GM23338 (cell line): ENCODE results near the gene STX8.

ENCODE experiments used
- CREB1 ChIP-seq: fragments of 250-450 bp; sonication (Bioruptor Pico); IDR thresholded peaks from 2 replicates; pipeline ENCODE4 v1.5.0; 2020; ENCODE audit warnings: low read depth, mild to moderate bottlenecking, moderate library complexity
- EZH2 ChIP-seq: fragments of 200-600 bp; sonication (generic); IDR thresholded peaks from one replicate; pipeline ENCODE4 v1.8.0; 2017; ENCODE audit warnings: antibody characterized with exemption, mild to moderate bottlenecking, low read depth; ENCODE audit not compliant: unreplicated experiment
- POLR2AphosphoS5 ChIP-seq: IDR thresholded peaks from 2 replicates; pipeline ENCODE4 v1.6.1; 2016; ENCODE audit warnings: antibody characterized with exemption, low read depth
- REST ChIP-seq: IDR thresholded peaks from one replicate; pipeline ENCODE4 v1.6.1; 2018; ENCODE audit warnings: antibody characterized with exemption; ENCODE audit not compliant: unreplicated experiment
- ZNF114 ChIP-seq: fragments of 250-450 bp; sonication (Bioruptor Pico); IDR thresholded peaks from 2 replicates; pipeline ENCODE4 v1.5.0; 2020; ENCODE audit warnings: mild to moderate bottlenecking, moderate library complexity
- TF ChIP-seq, protein P1 (sequence below), 2 experiments: fragments of 200-600 bp in 1 of 2; sonication (generic) in 1 of 2; conservative IDR thresholded peaks; 2 replicates each; pipeline versions ENCODE4 v1.5.1 to v1.6.1; 2016 to 2017; ENCODE audit warnings: antibody characterized with exemption in 2 of 2, low read depth in 2 of 2, mild to moderate bottlenecking in 2 of 2, moderate library complexity in 1 of 2

- TF ChIP-seq, protein P1, sequence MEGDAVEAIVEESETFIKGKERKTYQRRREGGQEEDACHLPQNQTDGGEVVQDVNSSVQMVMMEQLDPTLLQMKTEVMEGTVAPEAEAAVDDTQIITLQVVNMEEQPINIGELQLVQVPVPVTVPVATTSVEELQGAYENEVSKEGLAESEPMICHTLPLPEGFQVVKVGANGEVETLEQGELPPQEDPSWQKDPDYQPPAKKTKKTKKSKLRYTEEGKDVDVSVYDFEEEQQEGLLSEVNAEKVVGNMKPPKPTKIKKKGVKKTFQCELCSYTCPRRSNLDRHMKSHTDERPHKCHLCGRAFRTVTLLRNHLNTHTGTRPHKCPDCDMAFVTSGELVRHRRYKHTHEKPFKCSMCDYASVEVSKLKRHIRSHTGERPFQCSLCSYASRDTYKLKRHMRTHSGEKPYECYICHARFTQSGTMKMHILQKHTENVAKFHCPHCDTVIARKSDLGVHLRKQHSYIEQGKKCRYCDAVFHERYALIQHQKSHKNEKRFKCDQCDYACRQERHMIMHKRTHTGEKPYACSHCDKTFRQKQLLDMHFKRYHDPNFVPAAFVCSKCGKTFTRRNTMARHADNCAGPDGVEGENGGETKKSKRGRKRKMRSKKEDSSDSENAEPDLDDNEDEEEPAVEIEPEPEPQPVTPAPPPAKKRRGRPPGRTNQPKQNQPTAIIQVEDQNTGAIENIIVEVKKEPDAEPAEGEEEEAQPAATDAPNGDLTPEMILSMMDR (conservative IDR thresholded peaks at IDR 0.05; ENCODE audit: low read depth in 2 of 2), result no peak
- no peak for TF ChIP-seq CREB1
- TF ChIP-seq REST, result no peak
- TF ChIP-seq POLR2AphosphoS5, result no peak
- no peak for TF ChIP-seq EZH2
- TF ChIP-seq ZNF114 (CRISPR knock-in tag), result no peak
Measured at GRCh38 chr17:9409878-9410277, 165.7 kb downstream of the STX8 start.
